ENCODE measurements around the gene MUC21. TPM values are rescaled to one million over a fixed set of nuclear protein-coding genes. Genes with fewer than 3 reads are reported as not detected.
"Not testable (repeated sequence)": the region's sequence is repeated elsewhere in the genome, so short reads cannot be mapped to it uniquely, and the experiment has no call there.

Gene MUC21
- total RNA-seq, 4 donors from 2014 or later, result not detected

- H3K4me3 ChIP-seq, result no peak overlapping the region
- ATAC-seq (no peak), DNase-seq (no peak)
- H3K27me3 ChIP-seq, result no peaks in the 10 kb centered on the region
- TF ChIP-seq POLR2A (IDR thresholded peaks at IDR 0.05) (no peak), CTCF (IDR thresholded peaks at IDR 0.05 in 4 of 5, conservative IDR thresholded peaks at IDR 0.05 in 1 of 5) (no peak)
- no peaks in the 10 kb centered on the region for H3K9me3 ChIP-seq
- in situ Hi-C loops (cut with MboI; ENCODE audit: low sequenced_read_pairs in 4 of 4), result no loop called here
- no peak overlapping the region for H3K27ac ChIP-seq
- intact Hi-C loops (cut with DNase I; ENCODE audit: low total_unique reads), result no loop called here
- H3K4me1 ChIP-seq, result no peaks in the 10 kb centered on the region
- H3K36me3 ChIP-seq, result no peaks in the 10 kb centered on the region
Measured at GRCh38 chr6:31020057-31020456, 36.5 kb downstream of the MUC21 start.

DNA sequence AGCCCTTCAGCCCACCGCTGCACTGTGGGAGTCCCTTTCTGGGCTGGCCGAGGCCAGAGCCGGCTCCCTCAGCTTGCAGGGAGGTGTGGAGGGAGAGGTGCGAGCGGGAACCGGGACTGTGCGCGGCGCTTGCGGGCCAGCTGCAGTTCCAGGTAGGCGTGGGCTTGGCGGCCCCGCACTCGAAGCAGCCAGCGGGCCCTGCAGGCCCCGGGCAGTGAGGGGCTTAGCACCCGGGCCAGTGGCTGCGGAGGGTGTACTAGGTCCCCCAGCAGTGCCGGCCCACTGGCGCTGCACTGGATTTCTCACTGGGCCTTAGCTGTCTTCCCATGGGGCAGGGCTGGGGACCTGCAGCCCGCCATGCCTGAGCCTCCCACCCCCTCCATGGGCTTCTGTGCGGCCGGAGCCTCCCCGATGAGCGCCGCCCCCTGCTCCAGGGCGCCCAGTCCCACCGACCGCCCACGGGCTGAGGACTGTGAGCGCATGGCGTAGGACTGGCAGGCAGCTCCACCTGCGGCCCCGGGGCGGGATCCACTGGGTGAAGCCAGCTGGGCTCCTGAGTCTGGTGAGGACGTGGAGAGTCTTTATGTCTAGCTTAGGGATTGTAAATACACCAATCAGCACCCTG is 37.2 kb downstream of the MUC21 start:
- intact Hi-C loops (cut with DNase I; ENCODE audit: low total_unique reads); H3K27ac ChIP-seq; H3K4me3 ChIP-seq; H3K36me3 ChIP-seq; H3K9me3 ChIP-seq; H3K27me3 ChIP-seq; DNase-seq; H3K4me1 ChIP-seq; ATAC-seq; in situ Hi-C loops (cut with MboI; ENCODE audit: low sequenced_read_pairs in 4 of 4): not testable (repeated sequence)

DNA sequence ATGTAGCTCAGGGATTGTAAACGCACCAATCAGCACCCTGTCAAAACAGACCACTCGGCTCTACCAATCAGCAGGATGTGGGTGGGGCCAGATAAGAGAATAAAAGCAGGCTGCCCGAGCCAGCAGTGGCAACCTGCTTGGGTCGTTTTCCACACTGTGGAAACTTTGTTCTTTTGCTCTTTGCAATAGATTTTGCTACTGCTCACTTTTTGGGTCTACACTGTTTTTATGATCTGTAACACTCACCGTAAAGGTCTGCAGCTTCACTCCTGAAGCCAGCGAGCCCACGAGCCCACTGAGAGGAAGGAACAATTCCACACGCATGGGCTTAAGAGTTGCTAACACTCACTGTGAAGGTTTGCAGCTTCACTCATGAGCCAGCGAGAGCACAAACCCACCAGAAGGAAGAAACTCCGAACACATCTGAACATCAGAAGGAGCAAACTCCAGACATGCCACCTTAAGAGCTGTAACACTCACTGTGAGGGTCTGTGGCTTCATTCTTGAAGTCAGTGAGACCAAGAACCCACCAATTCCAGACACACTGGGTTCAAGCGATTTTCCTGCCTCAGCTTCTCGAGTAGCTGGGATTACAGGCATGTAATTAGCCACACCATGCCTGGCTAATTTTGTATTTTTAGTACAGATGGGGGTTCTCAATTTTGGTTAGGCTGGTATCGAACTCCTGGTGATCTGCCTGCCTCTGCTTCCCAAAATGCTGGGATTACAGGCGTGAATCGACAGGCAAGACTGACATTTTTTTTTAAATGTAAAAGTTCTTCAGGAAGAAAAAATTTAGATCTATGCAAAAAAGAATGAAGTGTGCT is 38.4 kb downstream of the MUC21 start:
- H3K4me1 ChIP-seq; H3K27ac ChIP-seq; H3K36me3 ChIP-seq; H3K9me3 ChIP-seq; in situ Hi-C loops (cut with MboI; ENCODE audit: low sequenced_read_pairs in 4 of 4); H3K27me3 ChIP-seq; intact Hi-C loops (cut with DNase I; ENCODE audit: low total_unique reads); ATAC-seq; DNase-seq; H3K4me3 ChIP-seq: not testable (repeated sequence)

- in situ Hi-C loops (cut with MboI; ENCODE audit: low sequenced_read_pairs in 4 of 4) (no loop called here), intact Hi-C loops (cut with DNase I; ENCODE audit: low total_unique reads) (no loop called here)
- ATAC-seq, result no peak
- DNase-seq, result no peak
- Histone ChIP-seq H3K4me1 (no peaks in the 10 kb centered on the region), H3K27me3 (no peaks in the 10 kb centered on the region), H3K9me3 (no peaks in the 10 kb centered on the region), H3K27ac (no peak overlapping the region), H3K4me3 (no peak overlapping the region), H3K36me3 (no peaks in the 10 kb centered on the region)
- TF ChIP-seq CTCF (IDR thresholded peaks at IDR 0.05 in 4 of 5, conservative IDR thresholded peaks at IDR 0.05 in 1 of 5) (no peak), POLR2A (IDR thresholded peaks at IDR 0.05) (no peak)
Measured at GRCh38 chr6:31025595-31025994, 42.1 kb downstream of the MUC21 start.

DNA sequence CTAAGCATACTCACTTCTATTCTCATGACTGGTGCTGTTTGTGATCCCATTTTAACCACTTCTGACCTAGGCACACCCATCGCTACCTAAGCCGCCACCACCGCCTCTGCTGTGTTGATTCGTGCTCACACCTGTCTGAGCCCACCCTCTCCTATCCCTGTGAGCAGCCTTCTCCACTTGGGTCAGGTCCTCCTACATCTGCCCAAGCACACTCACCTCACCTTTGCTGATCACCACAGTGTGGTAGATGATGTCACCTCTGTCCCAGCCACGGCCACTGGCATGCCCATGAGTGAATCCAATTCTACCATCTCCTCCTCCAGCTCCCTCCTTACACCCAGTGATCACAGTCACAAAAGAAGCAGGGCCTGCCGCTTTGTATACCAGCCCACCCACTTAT is 47.6 kb downstream of the MUC21 start:
- ATAC-seq (no peak), DNase-seq (no peak)
- no peak overlapping the region for H3K4me3 ChIP-seq
- H3K4me1 ChIP-seq, result peaks cover 2% of the 10 kb centered on the region in 2 donors
- intact Hi-C loops (cut with DNase I; ENCODE audit: low total_unique reads), result no loop called here
- H3K36me3 ChIP-seq, result no peaks in the 10 kb centered on the region
- H3K27me3 ChIP-seq, result no peaks in the 10 kb centered on the region
- H3K27ac ChIP-seq, result no peak overlapping the region
- TF ChIP-seq CTCF (IDR thresholded peaks at IDR 0.05 in 4 of 5, conservative IDR thresholded peaks at IDR 0.05 in 1 of 5) (no peak), POLR2A (IDR thresholded peaks at IDR 0.05) (no peak)
- H3K9me3 ChIP-seq, result no peaks in the 10 kb centered on the region
- in situ Hi-C loops (cut with MboI; ENCODE audit: low sequenced_read_pairs in 4 of 4), result no loop called here

Data from gastrocnemius medialis (tissue), 4 donors.